HG02943 (cell line): ENCODE measurements around the gene DPT.
"Not testable (repeated sequence)": the region's sequence is repeated elsewhere in the genome, so short reads cannot be mapped to it uniquely, and the experiment has no call there.

Experiments used
- ATAC-seq: cut with Tn5 transposase; IDR thresholded peaks from one replicate; pipeline ENCODE4 v1.9.1; 2021; ENCODE audit warnings: mild to moderate bottlenecking, low read depth, moderate library complexity; ENCODE audit not compliant: unreplicated experiment

The DPT gene

DNA sequence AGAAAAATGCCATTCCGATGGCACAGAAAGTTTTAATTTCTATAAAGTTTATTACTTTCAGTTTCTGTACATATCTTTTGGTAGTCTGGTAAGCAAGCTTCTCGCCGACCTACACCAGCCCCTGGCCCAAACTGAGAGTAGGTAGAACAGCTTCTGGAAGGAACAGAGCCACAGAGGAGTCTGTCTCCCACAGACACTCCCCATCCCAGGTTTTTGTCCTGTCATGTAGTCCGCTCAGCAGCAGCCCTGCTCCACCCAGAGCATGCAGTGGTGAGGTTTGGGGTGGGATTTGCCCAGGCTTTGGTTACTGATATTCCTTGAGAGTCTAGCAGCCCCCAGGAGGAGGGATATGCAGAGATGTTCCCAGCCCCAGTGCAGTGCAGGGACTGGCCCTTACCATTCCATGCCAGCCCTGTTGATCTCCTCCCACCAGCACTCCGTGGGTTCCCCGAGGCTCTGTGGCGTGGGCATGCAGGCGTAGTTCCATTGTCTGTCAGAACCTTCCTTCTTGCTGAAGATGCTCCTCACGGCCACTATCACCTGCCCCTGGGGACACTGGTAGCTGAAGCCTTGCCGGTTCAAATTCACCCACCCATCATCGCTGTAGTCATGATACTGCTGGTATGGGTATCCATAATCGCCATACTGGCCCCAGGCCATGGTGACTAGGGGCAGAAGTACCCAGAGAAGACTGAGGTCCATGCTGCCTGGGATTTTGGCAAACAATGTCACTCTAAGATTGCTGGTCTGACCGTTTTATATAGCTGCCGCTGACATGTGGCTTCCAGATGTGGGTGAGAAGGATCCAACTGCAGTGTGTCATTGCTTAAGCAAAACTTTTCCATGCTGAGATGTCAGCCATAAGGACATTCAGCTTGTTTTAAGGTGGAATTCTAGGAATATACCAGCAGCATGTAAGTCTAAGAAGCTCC is at the start of gene DPT:
Gene DPT, minus strand, starts transcription at position 734 of the 932 bp plus-strand sequence. Its CDS starts 32 bp downstream, at position 702.
- ATAC-seq, result no peak

DNA sequence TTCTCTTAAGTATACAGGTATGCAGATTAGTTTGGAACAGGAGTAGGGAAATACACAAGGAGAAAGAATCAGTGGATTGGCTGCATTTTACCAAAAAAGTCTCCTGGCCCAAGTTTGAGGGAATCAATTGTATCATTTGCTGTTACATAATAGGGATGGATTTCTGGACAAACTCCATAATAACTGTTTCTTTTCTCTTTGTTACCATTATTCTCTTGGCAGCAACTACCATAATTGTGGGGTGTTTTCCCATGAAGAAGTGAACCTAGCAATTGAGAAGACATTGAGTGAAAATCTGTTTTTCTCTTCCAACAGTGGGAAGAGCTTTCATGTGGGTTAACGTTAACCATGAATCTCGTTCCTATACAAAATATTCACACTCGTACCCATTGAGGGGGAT is 46.4 kb upstream of the DPT start:
- ATAC-seq, result no peak

GRCh38 chr1:168774241-168774640 is 45.2 kb upstream of the DPT start:
- no peak for ATAC-seq

GRCh38 chr1:168772428-168773060 is 43.5 kb upstream of the DPT start:
- ATAC-seq, result no peak

DNA sequence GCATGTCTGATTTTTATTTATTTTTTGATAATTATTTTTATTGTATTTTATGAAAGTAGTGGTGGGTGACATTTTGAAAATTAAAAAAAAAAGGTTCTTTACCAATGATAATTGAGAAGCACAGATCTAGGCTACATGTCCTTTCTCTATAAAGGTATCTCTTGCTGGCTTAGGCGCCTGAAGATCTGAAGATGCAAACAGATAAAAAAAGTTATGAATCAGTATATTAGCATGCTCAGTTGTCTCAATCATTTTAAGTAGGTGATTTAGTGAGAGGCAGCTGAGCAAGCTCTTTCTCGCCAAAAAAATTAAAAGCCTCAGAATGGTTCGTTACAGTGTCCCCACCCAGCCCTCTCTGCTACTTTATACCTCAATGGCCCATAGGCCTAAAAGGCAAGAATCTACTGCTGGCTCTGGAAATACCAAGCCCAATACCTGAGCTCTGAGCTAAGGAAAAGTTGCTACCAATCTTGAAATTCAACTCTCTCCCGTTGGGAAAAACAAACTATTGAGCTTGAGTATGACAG is 42.2 kb upstream of the DPT start:
- no peak for ATAC-seq

DNA sequence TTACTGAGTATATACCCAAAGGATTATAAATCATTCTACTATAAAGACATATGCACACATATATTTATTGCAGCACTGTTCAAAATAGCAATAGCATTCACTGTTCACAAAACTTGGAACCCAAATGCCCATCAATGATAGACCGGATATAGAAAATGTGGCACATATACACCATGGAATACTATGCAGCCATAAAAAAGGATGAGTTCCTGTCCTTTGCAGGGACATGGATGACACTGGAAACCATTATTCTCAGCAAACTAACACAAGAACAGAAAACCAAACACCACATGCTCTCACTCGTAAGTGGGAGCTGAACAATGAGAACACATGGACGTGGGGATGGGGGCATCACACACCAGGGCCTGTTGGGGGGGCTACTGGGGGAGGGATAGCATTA is 40.9 kb upstream of the DPT start:
- not testable (repeated sequence) for ATAC-seq

DNA sequence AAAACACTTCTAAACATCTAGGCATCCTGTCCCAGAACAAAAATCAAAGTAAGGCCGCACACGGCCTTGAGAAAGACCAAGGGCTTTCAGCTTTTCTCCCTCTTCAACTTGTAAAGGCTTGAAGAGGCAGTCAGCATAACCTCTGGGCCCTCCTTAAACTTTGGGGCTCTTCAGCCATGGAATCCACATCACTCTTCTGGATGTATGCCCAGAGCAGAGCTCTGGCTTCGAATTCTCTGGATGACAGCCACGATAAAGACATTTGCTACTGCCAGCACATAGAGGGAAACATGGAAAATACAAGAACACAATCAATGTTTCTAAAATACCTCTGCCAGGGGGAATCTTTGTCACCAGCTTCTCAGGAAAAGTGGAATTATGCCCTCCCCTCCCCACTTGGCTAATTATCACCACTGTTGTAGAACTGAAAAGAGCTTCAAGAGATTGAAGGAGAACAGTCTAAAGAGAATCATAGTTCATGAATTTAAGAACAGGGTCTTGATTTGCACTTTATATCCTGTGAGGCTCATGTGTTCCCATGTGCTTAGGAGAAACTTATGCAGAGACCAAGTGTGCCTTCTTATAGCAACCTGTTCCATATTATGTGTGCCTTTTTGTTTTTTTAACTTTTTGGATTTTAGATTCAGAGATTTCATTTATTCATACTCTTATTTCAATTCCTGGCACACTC is 39.0 kb upstream of the DPT start:
- ATAC-seq, result no peak

DNA sequence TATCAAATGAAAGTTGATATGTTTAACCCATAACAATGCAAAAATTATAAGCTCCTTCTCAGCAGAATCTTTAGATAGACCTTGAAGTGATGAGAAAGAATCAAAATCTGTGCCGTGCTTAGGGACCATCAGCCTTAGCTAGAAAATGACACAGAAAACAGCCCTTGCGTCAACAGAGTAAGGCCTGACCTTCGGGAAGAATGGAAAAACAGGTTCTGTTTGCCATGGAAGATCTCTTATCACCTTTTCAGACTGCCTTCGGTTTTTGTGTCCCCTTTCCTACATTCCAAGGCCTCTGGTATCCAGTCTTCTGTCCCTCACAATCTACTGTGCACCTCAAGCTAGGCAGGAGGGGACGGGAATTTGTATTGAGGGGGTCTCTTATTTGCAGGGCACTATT is 37.6 kb upstream of the DPT start:
- no peak for ATAC-seq

DNA sequence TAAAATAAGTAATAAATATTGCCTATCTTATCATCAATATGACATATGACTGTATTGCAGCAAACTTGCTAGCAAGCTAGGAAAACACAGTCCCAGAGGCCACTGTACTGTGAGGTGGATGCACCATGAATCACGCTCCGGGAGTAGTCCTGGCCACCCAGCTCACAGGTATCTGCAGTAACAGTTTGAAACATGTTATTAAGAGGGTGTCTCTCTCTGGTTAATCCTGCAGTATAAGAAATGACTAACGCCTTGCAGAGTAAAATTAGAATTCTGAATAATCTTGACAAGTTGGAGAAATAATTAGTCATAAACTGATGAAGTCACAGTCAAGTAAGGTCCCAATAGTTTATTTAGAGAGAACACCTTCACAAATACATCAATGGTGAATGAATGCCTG is 34.0 kb upstream of the DPT start:
- no peak for ATAC-seq

- no peak for ATAC-seq
Observed at GRCh38 chr1:168762473-168762872, 33.5 kb upstream of the DPT start.

- ATAC-seq, result no peak
Observed at GRCh38 chr1:168760781-168761180, 31.8 kb upstream of the DPT start.

- ATAC-seq, result no peak
Observed at GRCh38 chr1:168760241-168760640, 31.2 kb upstream of the DPT start.

GRCh38 chr1:168759077-168759476 is 30.1 kb upstream of the DPT start:
- ATAC-seq, result no peak

- ATAC-seq, result no peak
Observed at GRCh38 chr1:168758503-168758902, 29.5 kb upstream of the DPT start.

DNA sequence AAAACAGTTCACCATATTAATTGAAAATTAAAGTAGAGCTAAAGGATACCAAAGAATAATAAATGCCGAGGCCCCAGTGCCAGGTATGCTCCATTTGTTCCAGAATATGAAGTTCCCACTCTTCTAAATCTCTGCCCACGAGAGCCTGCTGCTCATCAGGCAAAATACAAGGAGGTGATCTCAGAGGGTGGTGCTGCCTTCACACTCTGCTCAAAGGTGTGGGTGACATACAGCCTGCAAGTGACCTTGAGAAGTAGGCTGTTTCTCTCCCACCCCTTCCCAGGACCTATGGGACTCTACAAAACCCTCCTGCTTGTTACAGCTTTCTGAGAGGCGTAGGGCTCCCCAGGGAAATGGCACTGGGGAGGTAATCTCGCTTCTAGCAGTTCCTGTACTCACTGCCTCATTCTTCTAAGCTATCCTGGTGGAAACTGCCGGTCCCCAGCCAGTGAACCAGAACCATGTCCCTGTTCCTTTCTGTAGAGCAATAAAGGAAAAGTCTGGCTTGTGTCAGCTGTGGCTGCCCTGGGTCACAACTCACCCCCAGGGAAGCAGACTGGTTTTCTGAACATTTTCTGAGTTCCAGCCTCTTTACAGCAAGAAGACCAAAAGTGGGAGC is 26.9 kb upstream of the DPT start:
- ATAC-seq, result no peak

DNA sequence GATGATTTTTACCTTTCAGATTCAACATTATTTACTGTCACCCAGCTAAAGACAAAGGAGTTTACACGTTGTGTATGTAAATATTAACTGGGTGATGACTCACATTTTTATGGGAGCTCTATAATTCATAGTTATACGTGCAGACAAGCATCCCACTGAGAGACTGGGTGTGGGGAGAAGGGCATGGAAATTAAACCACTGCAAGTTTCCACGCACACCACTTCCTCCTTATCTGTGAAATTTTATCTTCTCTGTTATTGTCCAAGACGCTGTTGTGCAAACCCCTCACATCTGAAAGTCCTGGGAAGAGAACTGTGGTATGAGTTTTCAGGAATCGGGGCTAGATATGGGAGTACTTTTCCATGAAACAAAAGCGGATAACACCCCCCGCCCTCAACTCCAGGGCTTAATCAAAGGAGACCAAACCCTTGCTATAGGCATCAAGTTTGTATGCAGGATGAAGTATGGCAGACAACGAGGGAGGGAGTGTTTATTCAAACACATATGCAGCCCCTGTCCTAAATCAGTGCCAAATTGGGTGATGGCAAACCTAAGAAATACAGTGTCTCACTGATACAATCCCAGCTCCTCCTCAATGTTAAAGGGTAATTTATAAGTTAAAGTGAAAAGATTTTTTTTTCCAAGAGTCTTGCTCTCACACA is 23.3 kb upstream of the DPT start:
- no peak for ATAC-seq

DNA sequence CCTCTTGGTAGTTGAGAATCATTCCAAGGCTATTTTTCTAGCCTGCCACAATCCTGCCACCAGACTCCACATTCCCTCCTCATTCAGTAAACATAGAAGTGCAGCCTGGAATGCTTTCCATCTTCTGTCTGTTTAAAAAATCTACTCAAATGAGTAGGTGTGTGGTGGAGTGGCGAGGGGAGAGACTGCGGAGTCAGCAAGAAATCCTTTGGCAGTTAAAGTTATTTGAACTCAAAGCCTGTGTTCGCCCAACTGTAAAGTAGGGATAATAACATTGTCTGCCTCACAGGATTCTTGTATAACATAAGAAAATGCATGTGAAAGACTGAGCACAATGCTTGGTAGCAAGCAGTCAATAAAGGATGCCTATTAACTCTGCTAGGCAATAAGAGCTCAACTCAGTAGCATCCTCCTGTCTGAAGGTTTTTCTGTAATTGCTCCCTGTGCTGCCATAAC is 22.2 kb upstream of the DPT start:
- ATAC-seq, result no peak

- no peak for ATAC-seq
Observed at GRCh38 chr1:168742994-168743650, 14.1 kb upstream of the DPT start.

GRCh38 chr1:168742386-168742785 is 13.4 kb upstream of the DPT start:
- no peak for ATAC-seq
